Mesendoderm (in vitro differentiated cells): ENCODE data around the gene RASAL1.

ENCODE experiments used
- DNase-seq: peaks from one replicate; pipeline ENCODE4 v3.0.0; 2013
- H2AK5ac ChIP-seq: 2 replicates; pipeline ENCODE4 v1.6.1; 2013; ENCODE audit warnings: low read length, inconsistent platforms
- H2BK120ac ChIP-seq: 2 replicates; pipeline ENCODE4 v1.6.1; 2013; ENCODE audit warnings: low read depth, mild to moderate bottlenecking, low read length, moderate library complexity, mixed read lengths
- H2BK15ac ChIP-seq: replicated peaks from 2 replicates; pipeline ENCODE4 v1.6.1; 2013; ENCODE audit warnings: low read depth, mild to moderate bottlenecking, moderate library complexity
- H2BK5ac ChIP-seq: 2 replicates; pipeline ENCODE4 v1.6.1; 2013; ENCODE audit warnings: low read length, inconsistent platforms
- H3K18ac ChIP-seq: 2 replicates; pipeline ENCODE4 v1.6.1; 2013; ENCODE audit warnings: mild to moderate bottlenecking, low read length, mixed read lengths
- H3K23ac ChIP-seq: one replicate; pipeline ENCODE4 v1.6.1; 2013; ENCODE audit warnings: low read length
- H3K27ac ChIP-seq: 2 replicates; pipeline ENCODE4 v1.5.1; 2013; ENCODE audit warnings: low read depth, mild to moderate bottlenecking, inconsistent platforms, low read length, moderate library complexity
- H3K27me3 ChIP-seq: 2 replicates; pipeline ENCODE4 v1.6.1; 2013; ENCODE audit warnings: low read length, control low read depth, mild to moderate bottlenecking, inconsistent platforms; ENCODE audit not compliant: insufficient read depth, poor library complexity
- H3K36me3 ChIP-seq: 2 replicates; pipeline ENCODE4 v1.6.1; 2013; ENCODE audit warnings: low read length, inconsistent platforms; ENCODE audit not compliant: control insufficient read depth, insufficient read depth
- H3K4ac ChIP-seq: one replicate; pipeline ENCODE4 v1.6.1; 2013; ENCODE audit warnings: low read depth, mild to moderate bottlenecking, low read length, moderate library complexity
- H3K4me1 ChIP-seq: 2 replicates; pipeline ENCODE4 v1.6.1; 2013; ENCODE audit warnings: low read depth, low read length, inconsistent platforms; ENCODE audit not compliant: control insufficient read depth
- H3K4me2 ChIP-seq: 2 replicates; pipeline ENCODE4 v1.6.1; 2013; ENCODE audit warnings: low read length
- H3K4me3 ChIP-seq: 2 replicates; pipeline ENCODE4 v1.5.1; 2013; ENCODE audit warnings: mild to moderate bottlenecking, low read length
- H3K56ac ChIP-seq: one replicate; pipeline ENCODE4 v1.6.1; 2013; ENCODE audit warnings: low read length
- H3K79me1 ChIP-seq: 2 replicates; pipeline ENCODE4 v1.6.1; 2013; ENCODE audit warnings: low read length, inconsistent platforms
- H3K79me2 ChIP-seq: 2 replicates; pipeline ENCODE4 v1.6.1; 2013; ENCODE audit warnings: mild to moderate bottlenecking, low read length; ENCODE audit not compliant: control insufficient read depth, insufficient read depth
- H3K9ac ChIP-seq: 2 replicates; pipeline ENCODE4 v1.6.1; 2013; ENCODE audit warnings: low read length, inconsistent platforms
- H4K5ac ChIP-seq: one replicate; pipeline ENCODE4 v1.6.1; 2013; ENCODE audit warnings: low read length
- H4K8ac ChIP-seq: one replicate; pipeline ENCODE4 v1.6.1; 2013; ENCODE audit warnings: low read depth, mild to moderate bottlenecking, control low read depth, low read length, moderate library complexity
- WGBS: extraction: QIAGEN DNeasy Blood & Tissue Kit; methylation state at CpG from one replicate; pipeline ENCODE4 v1.1.7; 2013; ENCODE audit warnings: low lambda C conversion rate, missing lambda C conversion rate; ENCODE audit not compliant: insufficient coverage; ENCODE audit errors: extremely low coverage; 5-methylcytosine and 5-hydroxymethylcytosine counted together

The RASAL1 gene

GRCh38 chr12:113146999-113147398 lies 11.4 kb upstream of the RASAL1 start:
- no peak overlapping the region for H4K5ac ChIP-seq
- H3K4me3 ChIP-seq = no peak overlapping the region
- no peak overlapping the region for H2BK15ac ChIP-seq
- no peak overlapping the region for H4K8ac ChIP-seq
- H3K79me1 ChIP-seq = no peaks in the 10 kb centered on the region
- H3K36me3 ChIP-seq = no peaks in the 10 kb centered on the region
- peaks cover 2% of the 10 kb centered on the region for H3K4me1 ChIP-seq
- H2AK5ac ChIP-seq = no peak overlapping the region
- no CpG with 5 or more reads among the region's 2 CpGs for WGBS
- DNase-seq = no peak
- H3K27me3 ChIP-seq = no peaks in the 10 kb centered on the region
- no peak overlapping the region for H3K4ac ChIP-seq
- H3K27ac ChIP-seq = no peak overlapping the region
- no peak overlapping the region for H2BK120ac ChIP-seq
- no peak overlapping the region for H3K56ac ChIP-seq
- H2BK5ac ChIP-seq = no peak overlapping the region
- no peaks in the 10 kb centered on the region for H3K79me2 ChIP-seq
- no peak overlapping the region for H3K4me2 ChIP-seq
- no peak overlapping the region for H3K9ac ChIP-seq
- no peak overlapping the region for H3K18ac ChIP-seq
- H3K23ac ChIP-seq = no peak overlapping the region

DNA sequence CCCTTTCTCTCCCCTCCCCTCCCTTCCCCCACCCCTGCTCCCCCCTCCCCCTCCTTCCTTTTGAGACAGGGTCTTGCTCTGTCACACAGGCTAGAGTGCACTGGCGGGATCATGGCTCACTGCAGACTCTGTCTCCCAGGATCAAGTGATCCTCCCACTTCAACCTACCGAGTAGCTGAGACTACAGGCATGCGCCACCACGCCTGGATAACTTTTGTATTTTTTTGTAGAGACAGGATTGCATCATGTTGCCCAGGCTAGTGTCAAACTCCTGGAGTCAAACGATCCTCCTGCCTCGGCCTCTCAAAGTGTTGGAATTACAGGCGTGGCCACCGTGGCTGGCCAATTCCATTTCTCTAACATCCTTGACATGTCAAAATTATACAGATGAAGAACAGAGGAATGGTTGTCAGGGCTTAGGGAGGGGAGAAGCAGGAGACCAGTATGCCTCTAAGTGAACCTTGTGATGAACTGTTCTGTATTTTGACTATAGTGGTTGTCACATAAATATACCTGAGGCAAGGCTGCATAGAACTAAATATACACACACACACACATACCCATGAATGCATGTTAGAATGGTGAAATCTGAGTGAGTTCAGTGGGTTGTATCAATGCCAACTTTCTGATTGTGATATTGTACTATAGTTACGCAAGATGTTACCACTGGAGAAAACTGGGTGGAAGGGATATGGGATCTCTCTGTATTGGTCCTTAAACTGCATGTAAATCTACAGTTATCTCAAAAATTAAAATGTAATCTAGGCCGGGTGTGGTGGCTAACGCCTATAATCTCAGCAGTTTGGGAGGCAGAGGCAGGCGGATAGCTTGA lies 10.4 kb upstream of the RASAL1 start:
- H3K27ac ChIP-seq = no peak overlapping the region
- H2BK15ac ChIP-seq = no peak overlapping the region
- H3K36me3 ChIP-seq = no peaks in the 10 kb centered on the region
- no peaks in the 10 kb centered on the region for H3K27me3 ChIP-seq
- no peak overlapping the region for H2BK5ac ChIP-seq
- no CpG with 5 or more reads among the region's 12 CpGs for WGBS
- no peak overlapping the region for H3K4me2 ChIP-seq
- H3K79me1 ChIP-seq = no peaks in the 10 kb centered on the region
- H4K5ac ChIP-seq = no peak overlapping the region
- no peak overlapping the region for H3K9ac ChIP-seq
- H3K4ac ChIP-seq = no peak overlapping the region
- H2AK5ac ChIP-seq = no peak overlapping the region
- no peak overlapping the region for H4K8ac ChIP-seq
- no peaks in the 10 kb centered on the region for H3K79me2 ChIP-seq
- no peak overlapping the region for H3K18ac ChIP-seq
- no peak for DNase-seq
- H3K4me1 ChIP-seq = peaks cover 2% of the 10 kb centered on the region
- no peak overlapping the region for H2BK120ac ChIP-seq
- H3K23ac ChIP-seq = no peak overlapping the region
- no peak overlapping the region for H3K56ac ChIP-seq
- H3K4me3 ChIP-seq = no peak overlapping the region

DNA sequence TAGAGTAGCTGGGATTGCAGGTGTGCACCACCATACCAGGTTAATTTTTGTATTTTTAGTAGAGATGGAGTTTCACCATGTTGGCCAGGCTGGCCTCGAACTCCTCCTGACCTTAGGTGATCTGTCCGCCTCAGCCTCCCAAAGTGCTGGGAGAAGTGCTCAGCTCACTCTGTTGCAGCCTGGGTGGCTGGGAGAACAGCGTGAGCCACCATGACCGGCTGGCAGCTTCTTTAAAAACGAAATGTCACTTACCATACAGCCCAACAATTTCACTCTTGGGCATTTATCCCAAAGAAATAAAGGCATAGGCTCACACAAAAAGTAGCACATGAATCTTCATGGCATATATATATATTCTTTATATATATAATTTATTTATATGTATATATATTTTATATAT lies 9.2 kb upstream of the RASAL1 start:
- Histone ChIP-seq H3K18ac (no peak overlapping the region), H3K4me1 (peaks cover 2% of the 10 kb centered on the region), H3K4me2 (no peak overlapping the region), H2BK120ac (no peak overlapping the region), H3K9ac (no peak overlapping the region), H3K56ac (no peak overlapping the region), H2AK5ac (no peak overlapping the region), H3K79me1 (no peaks in the 10 kb centered on the region), H3K79me2 (no peaks in the 10 kb centered on the region), H3K4ac (no peak overlapping the region), H3K4me3 (no peak overlapping the region), H3K27ac (no peak overlapping the region), H2BK15ac (no peak overlapping the region), H4K5ac (no peak overlapping the region), H3K36me3 (no peaks in the 10 kb centered on the region), H3K27me3 (no peaks in the 10 kb centered on the region), H4K8ac (no peak overlapping the region), H3K23ac (no peak overlapping the region), H2BK5ac (no peak overlapping the region)
- WGBS = no CpG with 5 or more reads among the region's 5 CpGs
- no peak for DNase-seq

DNA sequence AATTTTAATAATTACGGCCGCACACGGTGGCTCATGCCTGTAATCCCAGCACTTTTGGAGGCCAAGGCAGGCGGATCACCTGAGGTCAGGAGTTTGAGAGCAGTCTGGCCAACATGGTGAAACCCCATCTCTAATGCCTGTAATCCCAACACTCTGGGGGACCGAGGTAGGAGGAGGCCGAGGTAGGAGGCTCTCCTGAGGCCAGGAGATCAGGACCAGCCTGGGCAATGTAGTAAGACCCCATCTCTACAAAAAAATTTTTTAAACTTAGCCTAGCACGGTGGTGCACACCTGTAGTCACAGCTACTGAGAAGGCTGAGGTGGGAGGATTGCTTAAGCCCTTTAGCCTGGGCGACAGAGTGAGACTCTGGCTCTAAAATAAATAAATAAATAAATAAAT lies 8.4 kb upstream of the RASAL1 start:
- H3K79me2 ChIP-seq = no peaks in the 10 kb centered on the region

DNA sequence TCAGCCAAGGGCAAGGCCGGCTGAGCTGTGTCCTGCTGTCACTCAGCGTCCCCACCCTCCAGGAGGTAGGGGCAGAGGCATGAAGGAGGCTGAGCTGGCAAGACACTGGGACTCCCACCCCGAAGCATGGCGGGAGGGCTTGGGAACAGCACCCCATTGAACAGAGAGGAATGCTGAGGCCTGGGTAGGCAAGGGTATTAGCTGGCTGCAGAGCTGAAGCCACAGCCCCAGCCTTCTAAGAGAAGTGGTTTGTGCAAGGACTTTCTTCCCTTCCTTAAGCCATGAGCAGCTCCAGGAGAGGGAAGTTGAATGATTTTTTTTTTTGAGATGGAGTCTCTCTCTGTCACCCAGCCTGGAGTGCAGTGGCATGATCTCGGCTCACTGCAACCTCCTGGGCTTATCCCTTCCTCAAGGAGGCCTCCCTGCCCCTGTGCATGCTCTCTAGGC lies 7.3 kb upstream of the RASAL1 start:
- Histone ChIP-seq H3K9ac (no peak overlapping the region), H2BK15ac (no peak overlapping the region), H4K8ac (no peak overlapping the region), H3K27ac (no peak overlapping the region), H4K5ac (no peak overlapping the region), H3K4ac (no peak overlapping the region), H3K79me1 (no peaks in the 10 kb centered on the region), H3K4me2 (no peak overlapping the region), H3K56ac (no peak overlapping the region), H3K36me3 (no peaks in the 10 kb centered on the region), H3K18ac (no peak overlapping the region), H3K4me1 (no peaks in the 10 kb centered on the region), H3K4me3 (no peak overlapping the region), H3K79me2 (no peaks in the 10 kb centered on the region), H2AK5ac (no peak overlapping the region), H3K23ac (no peak overlapping the region), H2BK120ac (no peak overlapping the region), H2BK5ac (no peak overlapping the region), H3K27me3 (no peaks in the 10 kb centered on the region)
- no peak for DNase-seq
- no CpG with 5 or more reads among the region's 5 CpGs for WGBS

More for the DNA sequence above, 8.4 kb upstream of the RASAL1 start:
- Histone ChIP-seq H2BK15ac (no peak overlapping the region), H3K4ac (no peak overlapping the region), H3K4me1 (no peaks in the 10 kb centered on the region), H3K18ac (no peak overlapping the region), H2AK5ac (no peak overlapping the region), H3K79me1 (no peaks in the 10 kb centered on the region), H3K56ac (no peak overlapping the region), H3K9ac (no peak overlapping the region), H2BK120ac (no peak overlapping the region), H3K23ac (no peak overlapping the region), H3K36me3 (no peaks in the 10 kb centered on the region), H3K4me2 (no peak overlapping the region), H4K8ac (no peak overlapping the region), H3K27me3 (no peaks in the 10 kb centered on the region), H2BK5ac (no peak overlapping the region), H3K27ac (no peak overlapping the region), H4K5ac (no peak overlapping the region), H3K4me3 (no peak overlapping the region)
- DNase-seq = no peak
- no CpG with 5 or more reads among the region's 8 CpGs for WGBS
